ENCODE results near the gene PODNL1.
A peak's percentile ranks its signal among the peaks of the same experiment; 100 is the strongest.

PODNL1 gene

DNA sequence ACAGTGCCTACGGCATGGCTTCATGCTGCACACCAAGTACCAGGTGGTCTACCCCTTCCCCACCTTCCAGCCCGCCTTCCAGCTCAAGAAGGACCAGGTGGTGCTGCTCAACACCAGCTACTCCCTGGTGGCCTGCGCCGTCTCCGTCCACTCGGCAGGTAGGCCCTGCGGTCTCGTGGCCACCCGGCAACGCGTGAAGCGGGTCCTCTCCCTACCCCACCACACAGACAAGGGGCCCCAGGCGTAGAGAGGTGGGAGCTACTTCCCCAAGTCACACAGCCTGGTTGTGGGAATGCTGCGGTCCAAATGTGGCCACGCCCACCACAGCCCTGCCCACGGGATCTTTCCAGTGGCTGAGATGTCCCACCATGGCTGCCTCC lies 18.1 kb upstream of the PODNL1 start:
- H3K9me2 ChIP-seq (replicated peaks; ENCODE audit: control insufficient read depth, low read length) = no peaks in the 10 kb centered on the region
- no peaks in the 10 kb centered on the region for H3K9me3 ChIP-seq (ENCODE audit: control insufficient read depth, insufficient read depth, low read length)
- H3K27ac ChIP-seq (ENCODE audit: low read depth, low read length) = no peak overlapping the region
- H3K79me2 ChIP-seq (ENCODE audit: control insufficient read depth, low read length) = peaks cover 28% of the 10 kb centered on the region
- H3F3A ChIP-seq (ENCODE audit: control insufficient read depth, insufficient read depth) = no peaks in the 10 kb centered on the region
- H3K36me3 ChIP-seq (ENCODE audit: control insufficient read depth, low read length) = peaks cover 66% of the 10 kb centered on the region
- no peaks in the 10 kb centered on the region for H3K27me3 ChIP-seq (ENCODE audit: control insufficient read depth, low read length)
- no peak for TF ChIP-seq EZH2phosphoT487 (IDR thresholded peaks at IDR 0.05; ENCODE audit: borderline replicate concordance, low read length)
- TF ChIP-seq, protein P1, sequence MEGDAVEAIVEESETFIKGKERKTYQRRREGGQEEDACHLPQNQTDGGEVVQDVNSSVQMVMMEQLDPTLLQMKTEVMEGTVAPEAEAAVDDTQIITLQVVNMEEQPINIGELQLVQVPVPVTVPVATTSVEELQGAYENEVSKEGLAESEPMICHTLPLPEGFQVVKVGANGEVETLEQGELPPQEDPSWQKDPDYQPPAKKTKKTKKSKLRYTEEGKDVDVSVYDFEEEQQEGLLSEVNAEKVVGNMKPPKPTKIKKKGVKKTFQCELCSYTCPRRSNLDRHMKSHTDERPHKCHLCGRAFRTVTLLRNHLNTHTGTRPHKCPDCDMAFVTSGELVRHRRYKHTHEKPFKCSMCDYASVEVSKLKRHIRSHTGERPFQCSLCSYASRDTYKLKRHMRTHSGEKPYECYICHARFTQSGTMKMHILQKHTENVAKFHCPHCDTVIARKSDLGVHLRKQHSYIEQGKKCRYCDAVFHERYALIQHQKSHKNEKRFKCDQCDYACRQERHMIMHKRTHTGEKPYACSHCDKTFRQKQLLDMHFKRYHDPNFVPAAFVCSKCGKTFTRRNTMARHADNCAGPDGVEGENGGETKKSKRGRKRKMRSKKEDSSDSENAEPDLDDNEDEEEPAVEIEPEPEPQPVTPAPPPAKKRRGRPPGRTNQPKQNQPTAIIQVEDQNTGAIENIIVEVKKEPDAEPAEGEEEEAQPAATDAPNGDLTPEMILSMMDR (IDR thresholded peaks at IDR 0.05; ENCODE audit: low read depth, low read length, poor library complexity, severe bottlenecking) = no peak
- peaks cover 6% of the 10 kb centered on the region; the same call in 1 of the 2 replicates for H4K20me1 ChIP-seq (ENCODE audit: control insufficient read depth, insufficient read depth, low read depth, low read length)
- H3K4me2 ChIP-seq (ENCODE audit: low read length) = no peak overlapping the region
- H3K4me3 ChIP-seq (ENCODE audit: low read length) = no peak overlapping the region
- H3K4me1 ChIP-seq (ENCODE audit: control insufficient read depth, low read length) = peaks cover 16% of the 10 kb centered on the region

DNA sequence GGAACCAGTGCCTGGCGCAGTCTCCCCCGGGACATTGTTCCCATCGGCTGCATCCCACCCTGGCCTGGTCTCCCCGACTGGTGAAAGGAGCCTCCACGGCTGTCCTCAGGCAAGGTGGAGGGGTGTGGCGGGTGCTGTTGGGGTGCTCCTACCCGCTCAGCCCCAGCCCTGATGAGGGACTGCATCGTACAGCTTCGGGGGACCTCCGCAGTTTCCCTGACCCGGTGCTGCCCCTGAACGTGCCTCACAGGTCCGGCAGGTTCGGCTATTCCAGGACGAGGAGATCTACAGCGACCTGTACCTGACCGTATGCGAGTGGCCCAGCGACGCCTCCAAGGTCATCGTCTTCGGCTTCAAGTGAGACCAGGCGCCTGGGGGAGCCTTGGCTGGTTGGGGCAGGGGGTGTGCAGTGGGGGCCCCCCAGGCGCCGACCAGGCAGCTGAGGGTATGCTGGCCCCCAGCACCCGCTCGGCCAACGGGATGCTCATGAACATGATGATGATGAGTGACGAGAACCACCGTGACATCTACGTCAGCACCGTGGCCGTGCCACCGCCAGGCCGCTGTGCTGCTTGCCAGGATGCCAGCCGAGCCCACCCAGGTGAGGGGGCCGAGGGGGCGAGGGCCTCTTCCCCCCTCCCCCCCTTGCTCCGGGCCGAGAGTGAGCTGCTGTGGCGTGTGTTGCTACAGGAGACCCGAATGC lies 17.6 kb upstream of the PODNL1 start:
- Histone ChIP-seq H3K4me1 (ENCODE audit: control insufficient read depth, low read length) (peaks cover 16% of the 10 kb centered on the region), H3K79me2 (ENCODE audit: control insufficient read depth, low read length) (peaks cover 28% of the 10 kb centered on the region), H3K4me3 (ENCODE audit: low read length) (no peak overlapping the region), H3F3A (ENCODE audit: control insufficient read depth, insufficient read depth) (no peaks in the 10 kb centered on the region), H3K9me2 (replicated peaks; ENCODE audit: control insufficient read depth, low read length) (no peaks in the 10 kb centered on the region), H3K27me3 (ENCODE audit: control insufficient read depth, low read length) (no peaks in the 10 kb centered on the region), H3K4me2 (ENCODE audit: low read length) (no peak overlapping the region), H4K20me1 (ENCODE audit: control insufficient read depth, insufficient read depth, low read depth, low read length) (peaks cover 6% of the 10 kb centered on the region; the same call in 1 of the 2 replicates), H3K36me3 (ENCODE audit: control insufficient read depth, low read length) (peaks cover 63% of the 10 kb centered on the region), H3K27ac (ENCODE audit: low read depth, low read length) (no peak overlapping the region), H3K9me3 (ENCODE audit: control insufficient read depth, insufficient read depth, low read length) (no peaks in the 10 kb centered on the region)
- TF ChIP-seq, protein P1 (IDR thresholded peaks at IDR 0.05; ENCODE audit: low read depth, low read length, poor library complexity, severe bottlenecking) = no peak
- TF ChIP-seq EZH2phosphoT487 (IDR thresholded peaks at IDR 0.05; ENCODE audit: borderline replicate concordance, low read length) = no peak

DNA sequence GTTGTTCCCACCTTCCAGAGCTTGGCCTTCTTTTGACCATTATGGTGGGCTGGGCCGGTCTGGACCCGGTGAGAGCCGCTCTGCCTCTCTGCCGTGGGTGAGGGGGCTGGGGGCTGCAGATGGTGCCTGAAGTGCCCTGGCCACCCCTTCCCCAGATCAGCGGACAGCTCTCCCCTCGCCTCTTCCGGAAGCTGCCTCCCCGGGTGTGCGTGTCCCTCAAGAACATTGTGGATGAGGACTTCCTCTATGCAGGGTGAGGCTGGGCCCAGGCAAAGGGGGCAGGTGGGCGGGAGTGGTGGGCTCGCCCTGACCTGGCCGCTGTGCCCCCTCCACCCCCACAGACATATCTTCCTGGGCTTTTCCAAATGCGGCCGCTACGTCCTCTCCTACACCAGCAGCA lies 16.0 kb upstream of the PODNL1 start:
- no peak for TF ChIP-seq EZH2phosphoT487 (IDR thresholded peaks at IDR 0.05; ENCODE audit: borderline replicate concordance, low read length)
- TF ChIP-seq, protein P1 (IDR thresholded peaks at IDR 0.05; ENCODE audit: low read depth, low read length, poor library complexity, severe bottlenecking) = no peak
- Histone ChIP-seq H3K9me2 (replicated peaks; ENCODE audit: control insufficient read depth, low read length) (no peaks in the 10 kb centered on the region), H4K20me1 (ENCODE audit: control insufficient read depth, insufficient read depth, low read depth, low read length) (peaks cover 6% of the 10 kb centered on the region; the same call in 1 of the 2 replicates), H3K4me1 (ENCODE audit: control insufficient read depth, low read length) (peaks cover 16% of the 10 kb centered on the region), H3K9me3 (ENCODE audit: control insufficient read depth, insufficient read depth, low read length) (no peaks in the 10 kb centered on the region), H3F3A (ENCODE audit: control insufficient read depth, insufficient read depth) (no peaks in the 10 kb centered on the region), H3K36me3 (ENCODE audit: control insufficient read depth, low read length) (peaks cover 46% of the 10 kb centered on the region), H3K27me3 (ENCODE audit: control insufficient read depth, low read length) (no peaks in the 10 kb centered on the region), H3K4me3 (ENCODE audit: low read length) (no peak overlapping the region), H3K79me2 (ENCODE audit: control insufficient read depth, low read length) (peaks cover 28% of the 10 kb centered on the region), H3K27ac (ENCODE audit: low read depth, low read length) (no peak overlapping the region), H3K4me2 (ENCODE audit: low read length) (peak overlapping the region; percentile 77; the same call in 1 of the 2 replicates)
